Vagina (tissue), 2 donors: ENCODE results near the gene THAP4.

Experiments used
- CTCF ChIP-seq, 3 experiments: fragments of 450-650 bp in 2 of 3; fragments of 200-600 bp in 1 of 3; sonication (generic) in 1 of 3; IDR thresholded peaks; one replicate each; pipeline ENCODE4 v1.5.1; 2017 to 2019; ENCODE audit warnings: antibody characterized with exemption in 3 of 3, mild to moderate bottlenecking in 2 of 3, moderate library complexity in 2 of 3
- POLR2A ChIP-seq, 2 donors: fragments of 450-650 bp; IDR thresholded peaks; one replicate each; pipeline ENCODE4 v1.6.1; 2017; ENCODE audit warnings: antibody characterized with exemption in 2 of 2, mild to moderate bottlenecking in 2 of 2, moderate library complexity in 2 of 2
- POLR2AphosphoS5 ChIP-seq, 2 donors: sonication (generic); formaldehyde crosslinking; IDR thresholded peaks; one replicate each; pipeline ENCODE4 v1.9.0; 2017; ENCODE audit warnings: antibody characterized with exemption in 2 of 2, mild to moderate bottlenecking in 2 of 2, low read depth in 1 of 2; ENCODE audit not compliant: insufficient read depth in 1 of 2

GRCh38 chr2:241558532-241559322 lies 78.2 kb downstream of the THAP4 start, which contains the start of gene BOK:
- TF ChIP-seq POLR2A (IDR thresholded peaks at IDR 0.05) (no peak), POLR2AphosphoS5 (IDR thresholded peaks at IDR 0.05; ENCODE audit: insufficient read depth in 1 of 2, low read depth in 1 of 2) (peak in 1 of 2 donors; percentile 45), CTCF (IDR thresholded peaks at IDR 0.05) (no peak)
